Muscle layer of duodenum (tissue), 2 donors: ENCODE data around the gene ALS2CL.

ENCODE experiments used
- H3K27ac ChIP-seq: one replicate; pipeline ENCODE4 v1.7.0; 2013; ENCODE audit warnings: mild to moderate bottlenecking, low read length
- H3K27me3 ChIP-seq: one replicate; pipeline ENCODE4 v1.7.0; 2013; ENCODE audit warnings: low read depth, mild to moderate bottlenecking, control low read depth, low read length
- H3K36me3 ChIP-seq, 2 donors: one replicate each; pipeline ENCODE4 v1.7.0; 2013; ENCODE audit warnings: low read length in 2 of 2, control low read depth in 1 of 2, mild to moderate bottlenecking in 1 of 2; ENCODE audit not compliant: insufficient read depth in 2 of 2, control insufficient read depth in 1 of 2
- H3K4me1 ChIP-seq, 2 donors: one replicate each; pipeline ENCODE4 v1.7.0; 2013; ENCODE audit warnings: low read length in 2 of 2, mild to moderate bottlenecking in 2 of 2, control low read depth in 1 of 2, moderate library complexity in 1 of 2; ENCODE audit not compliant: insufficient read depth in 2 of 2, control insufficient read depth in 1 of 2
- H3K4me3 ChIP-seq, 2 donors: one replicate each; pipeline ENCODE4 v1.7.0; 2013; ENCODE audit warnings: low read length in 2 of 2, low read depth in 1 of 2, mild to moderate bottlenecking in 1 of 2
- H3K9me3 ChIP-seq, 2 donors: one replicate each; pipeline ENCODE4 v1.7.0; 2013; ENCODE audit warnings: low read length in 2 of 2, control low read depth in 1 of 2, mild to moderate bottlenecking in 1 of 2; ENCODE audit not compliant: control insufficient read depth in 1 of 2
- donor health status: healthy.

ALS2CL gene

DNA sequence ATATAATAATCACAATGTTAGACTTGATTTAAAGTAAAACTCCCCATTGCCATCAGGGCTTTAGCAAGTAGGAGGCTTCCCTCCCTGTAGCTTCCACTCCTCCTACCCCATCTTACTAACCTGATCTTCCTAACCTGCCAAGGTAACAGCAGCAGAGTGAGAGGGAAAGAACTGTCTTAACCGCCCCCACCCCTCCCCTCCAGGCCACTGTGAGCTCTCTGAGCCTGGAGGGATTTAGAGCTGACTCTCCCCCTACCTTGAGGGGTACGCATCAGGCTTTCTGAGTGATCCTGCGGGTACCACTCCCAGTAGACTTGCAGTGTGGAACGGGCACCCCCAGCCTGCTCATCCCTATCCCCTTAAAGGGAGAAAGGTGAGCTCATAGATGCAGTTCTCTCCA lies 35.6 kb upstream of the ALS2CL start:
- Histone ChIP-seq H3K27ac (no peak overlapping the region), H3K4me3 (no peak overlapping the region), H3K36me3 (no peaks in the 10 kb centered on the region), H3K4me1 (no peaks in the 10 kb centered on the region), H3K9me3 (no peaks in the 10 kb centered on the region), H3K27me3 (no peaks in the 10 kb centered on the region)

DNA sequence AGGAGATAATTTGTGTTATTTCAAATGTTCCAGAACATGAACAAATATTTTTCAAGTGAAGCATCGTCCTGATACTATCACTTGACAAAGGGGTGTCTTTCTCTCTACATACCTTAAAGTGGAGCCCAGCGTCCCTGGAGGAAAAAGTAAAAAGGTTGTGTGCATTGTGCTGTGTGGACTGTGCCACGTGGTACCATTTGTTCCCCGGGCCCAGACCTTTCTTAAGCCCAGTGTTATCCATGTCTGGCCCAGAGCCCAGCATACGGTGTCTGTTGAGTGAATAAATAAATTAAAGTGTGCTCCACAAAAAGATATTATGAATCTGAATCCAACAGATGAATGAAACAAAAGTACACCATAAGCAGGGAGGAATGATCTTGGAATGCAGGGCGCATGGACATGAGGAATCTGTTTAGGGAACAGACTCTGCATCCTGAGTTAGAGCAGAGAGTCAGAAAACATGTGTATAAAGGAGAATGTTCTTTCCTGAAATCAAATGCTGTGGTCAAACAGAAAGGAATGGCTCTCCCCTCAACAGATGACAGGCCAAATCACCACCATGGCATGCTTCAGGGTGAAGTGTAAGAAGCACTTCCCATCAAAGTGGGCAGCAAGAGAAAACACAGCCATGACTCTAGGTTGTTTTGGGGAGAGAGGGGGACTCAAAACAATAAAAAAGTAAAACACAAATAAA lies 32.3 kb upstream of the ALS2CL start:
- Histone ChIP-seq H3K27me3 (no peaks in the 10 kb centered on the region), H3K27ac (no peak overlapping the region), H3K36me3 (no peaks in the 10 kb centered on the region), H3K9me3 (no peaks in the 10 kb centered on the region), H3K4me3 (no peak overlapping the region), H3K4me1 (no peaks in the 10 kb centered on the region)

DNA sequence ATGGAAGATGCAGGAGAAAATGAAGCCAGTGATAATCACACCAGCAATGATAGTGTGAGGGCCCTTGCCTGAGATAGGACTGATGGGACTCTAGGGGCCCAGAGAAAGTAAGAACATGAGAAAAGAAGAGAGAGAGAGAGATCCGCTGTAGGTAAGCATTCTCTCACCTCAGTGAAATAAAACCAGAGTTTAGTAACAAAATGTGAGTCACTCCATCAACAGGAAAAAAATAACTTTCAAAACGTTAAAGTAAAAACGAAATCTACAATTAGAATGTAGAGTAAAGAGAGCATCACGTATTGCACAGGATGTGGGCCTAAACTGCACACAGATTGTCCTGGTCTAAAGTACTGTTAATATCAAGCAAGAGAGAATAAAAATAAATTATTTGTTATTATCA lies 30.9 kb upstream of the ALS2CL start:
- no peak overlapping the region for H3K4me3 ChIP-seq
- no peaks in the 10 kb centered on the region for H3K4me1 ChIP-seq
- H3K36me3 ChIP-seq = no peaks in the 10 kb centered on the region
- H3K9me3 ChIP-seq = no peaks in the 10 kb centered on the region
- H3K27ac ChIP-seq = no peak overlapping the region
- H3K27me3 ChIP-seq = no peaks in the 10 kb centered on the region

DNA sequence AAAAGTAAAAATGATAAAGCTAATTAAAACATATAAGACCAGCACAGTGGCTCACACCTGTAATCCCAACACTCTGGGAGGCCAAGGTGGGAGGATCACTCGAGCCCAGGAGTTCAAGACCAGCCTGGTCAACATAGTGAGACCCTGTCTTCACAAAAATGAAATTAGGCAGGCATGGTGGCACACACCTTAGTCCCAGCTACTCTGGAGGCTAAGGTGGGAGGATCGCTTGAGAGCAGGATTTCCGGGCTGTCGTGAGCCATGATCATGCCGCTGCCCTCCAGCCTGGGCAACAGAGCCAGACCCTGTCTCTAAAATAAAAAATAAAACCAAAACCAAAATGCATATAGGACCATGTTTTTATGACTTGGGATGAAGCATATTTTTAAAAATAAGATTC lies 29.0 kb upstream of the ALS2CL start:
- H3K4me3 ChIP-seq = no peak overlapping the region
- H3K4me1 ChIP-seq = no peaks in the 10 kb centered on the region
- no peak overlapping the region for H3K27ac ChIP-seq
- no peaks in the 10 kb centered on the region for H3K9me3 ChIP-seq
- H3K27me3 ChIP-seq = no peaks in the 10 kb centered on the region
- no peaks in the 10 kb centered on the region for H3K36me3 ChIP-seq

DNA sequence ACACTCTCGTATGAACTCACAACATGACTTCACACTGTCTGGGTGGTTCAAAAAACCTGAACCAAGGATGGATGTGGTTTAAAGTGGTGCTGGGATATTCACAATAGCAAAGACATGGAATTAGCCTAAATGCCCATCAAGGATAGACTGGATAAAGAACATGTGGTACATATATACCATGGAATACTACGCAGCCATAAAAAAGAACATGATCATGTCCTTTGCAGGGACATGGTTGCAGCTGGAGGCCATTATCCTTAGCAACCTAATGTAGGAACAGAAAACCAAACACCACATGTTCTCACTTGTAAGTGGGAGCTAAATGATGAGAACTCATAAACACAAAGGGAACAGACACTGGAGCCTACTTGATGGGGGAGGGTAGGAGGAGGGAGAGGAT lies 27.5 kb upstream of the ALS2CL start:
- no peak overlapping the region for H3K4me3 ChIP-seq
- H3K9me3 ChIP-seq = no peaks in the 10 kb centered on the region
- no peaks in the 10 kb centered on the region for H3K4me1 ChIP-seq
- no peaks in the 10 kb centered on the region for H3K36me3 ChIP-seq
- H3K27ac ChIP-seq = no peak overlapping the region
- peaks cover 3% of the 10 kb centered on the region for H3K27me3 ChIP-seq

DNA sequence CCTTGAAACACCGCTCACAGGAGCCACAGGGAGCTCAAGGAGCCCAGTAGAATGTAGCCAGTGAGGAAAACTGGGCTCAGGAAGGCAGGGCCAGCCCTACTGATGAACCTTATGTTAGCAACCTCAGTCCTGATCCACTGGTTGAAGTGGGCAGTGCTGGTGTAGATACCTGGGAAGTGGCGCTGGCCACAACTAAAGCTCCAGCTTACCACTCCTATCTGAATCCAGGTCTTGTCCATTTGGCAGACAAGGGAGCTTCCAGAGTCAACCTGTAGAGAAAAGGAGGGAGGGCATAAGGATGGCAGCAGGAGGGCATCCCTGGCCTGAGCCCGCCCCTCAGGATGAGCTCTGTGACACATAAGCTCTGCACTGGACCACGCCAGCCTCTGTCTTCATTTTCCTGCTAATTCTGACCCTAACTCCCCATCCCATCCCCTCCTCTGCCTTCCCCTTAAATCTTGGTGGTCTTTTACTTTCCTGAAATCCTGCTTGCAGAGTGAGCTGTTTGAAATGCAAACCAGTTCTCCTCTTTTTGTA lies 26.3 kb upstream of the ALS2CL start:
- H3K27ac ChIP-seq = no peak overlapping the region
- H3K4me1 ChIP-seq = no peaks in the 10 kb centered on the region
- no peaks in the 10 kb centered on the region for H3K9me3 ChIP-seq
- peaks cover 3% of the 10 kb centered on the region for H3K27me3 ChIP-seq
- H3K36me3 ChIP-seq = no peaks in the 10 kb centered on the region
- no peak overlapping the region for H3K4me3 ChIP-seq

DNA sequence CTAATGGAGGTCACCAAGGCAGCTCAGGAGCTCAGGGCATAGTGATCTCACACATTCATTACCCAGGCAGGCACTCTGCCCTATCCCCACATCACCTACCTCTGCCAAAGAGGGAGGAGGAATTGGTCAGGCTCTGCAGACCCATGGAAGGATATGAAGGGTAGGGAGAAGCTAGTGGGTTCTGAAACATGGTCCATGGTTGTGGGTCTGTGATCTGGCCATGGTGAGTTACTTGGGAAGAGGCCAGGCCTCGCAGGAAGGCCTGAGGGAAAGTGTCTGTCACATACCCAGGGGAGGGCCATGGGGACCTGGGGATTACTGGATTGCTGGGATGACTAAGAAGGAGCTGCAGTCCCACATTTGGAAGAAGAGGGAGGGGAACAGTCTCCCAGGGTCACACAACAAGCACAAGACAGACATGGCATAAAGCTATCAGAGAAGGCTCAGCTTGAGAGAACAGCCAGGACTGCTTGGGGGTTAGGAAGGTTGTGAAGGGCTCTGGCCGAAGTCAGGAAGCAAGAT lies 25.6 kb upstream of the ALS2CL start:
- Histone ChIP-seq H3K9me3 (no peaks in the 10 kb centered on the region), H3K36me3 (no peaks in the 10 kb centered on the region), H3K27ac (no peak overlapping the region), H3K27me3 (peaks cover 3% of the 10 kb centered on the region), H3K4me1 (no peaks in the 10 kb centered on the region), H3K4me3 (no peak overlapping the region)

DNA sequence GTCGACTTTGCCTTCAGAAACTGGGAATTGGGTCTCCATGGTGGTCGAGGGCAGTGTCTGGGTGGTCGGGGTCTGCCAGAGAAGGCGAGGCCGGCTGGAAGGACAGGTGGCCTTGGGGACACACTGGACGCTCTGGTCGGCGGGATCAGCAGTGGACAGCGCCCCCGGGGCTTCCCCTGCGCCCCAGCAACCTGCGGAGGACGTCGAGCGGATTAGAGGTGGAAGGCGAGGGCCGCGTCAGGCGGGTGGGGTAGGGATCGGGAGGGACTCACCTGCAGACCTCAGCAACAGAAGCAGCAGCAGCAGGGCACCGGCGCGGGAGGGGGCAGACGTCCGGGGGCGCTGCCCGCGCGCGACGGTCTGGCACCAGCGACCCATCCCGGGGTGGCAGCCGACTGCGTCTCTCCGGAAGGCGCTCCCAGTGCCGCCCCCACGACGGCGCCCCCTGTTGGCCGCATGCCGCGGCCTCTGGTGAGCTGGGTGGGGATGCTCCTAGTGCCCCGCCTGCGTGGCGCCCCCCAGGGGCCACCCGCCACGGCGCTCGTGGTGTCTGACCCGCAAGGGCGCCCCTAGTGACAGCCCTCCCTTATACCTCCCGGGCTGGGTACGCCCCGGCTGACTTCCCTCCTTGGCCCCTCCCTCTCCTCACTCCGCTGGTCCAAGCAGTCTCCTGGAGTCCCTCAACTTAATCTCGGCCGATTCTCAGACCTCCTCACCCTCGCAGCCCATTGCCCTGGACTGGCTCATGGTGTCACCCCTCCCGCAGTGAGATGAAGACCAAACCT lies 24.2 kb upstream of the ALS2CL start, which contains the start of gene PRSS50:
Gene PRSS50, minus strand, starts transcription at position 423 of the 785 bp plus-strand sequence. Its CDS starts 45 bp downstream, at position 378.
- Histone ChIP-seq H3K9me3 (no peaks in the 10 kb centered on the region), H3K27me3 (peaks cover 3% of the 10 kb centered on the region), H3K4me1 (no peaks in the 10 kb centered on the region), H3K27ac (no peak within 1 kb of the TSS), H3K36me3 (no peaks in the 10 kb centered on the region), H3K4me3 (no peak within 1 kb of the TSS)

DNA sequence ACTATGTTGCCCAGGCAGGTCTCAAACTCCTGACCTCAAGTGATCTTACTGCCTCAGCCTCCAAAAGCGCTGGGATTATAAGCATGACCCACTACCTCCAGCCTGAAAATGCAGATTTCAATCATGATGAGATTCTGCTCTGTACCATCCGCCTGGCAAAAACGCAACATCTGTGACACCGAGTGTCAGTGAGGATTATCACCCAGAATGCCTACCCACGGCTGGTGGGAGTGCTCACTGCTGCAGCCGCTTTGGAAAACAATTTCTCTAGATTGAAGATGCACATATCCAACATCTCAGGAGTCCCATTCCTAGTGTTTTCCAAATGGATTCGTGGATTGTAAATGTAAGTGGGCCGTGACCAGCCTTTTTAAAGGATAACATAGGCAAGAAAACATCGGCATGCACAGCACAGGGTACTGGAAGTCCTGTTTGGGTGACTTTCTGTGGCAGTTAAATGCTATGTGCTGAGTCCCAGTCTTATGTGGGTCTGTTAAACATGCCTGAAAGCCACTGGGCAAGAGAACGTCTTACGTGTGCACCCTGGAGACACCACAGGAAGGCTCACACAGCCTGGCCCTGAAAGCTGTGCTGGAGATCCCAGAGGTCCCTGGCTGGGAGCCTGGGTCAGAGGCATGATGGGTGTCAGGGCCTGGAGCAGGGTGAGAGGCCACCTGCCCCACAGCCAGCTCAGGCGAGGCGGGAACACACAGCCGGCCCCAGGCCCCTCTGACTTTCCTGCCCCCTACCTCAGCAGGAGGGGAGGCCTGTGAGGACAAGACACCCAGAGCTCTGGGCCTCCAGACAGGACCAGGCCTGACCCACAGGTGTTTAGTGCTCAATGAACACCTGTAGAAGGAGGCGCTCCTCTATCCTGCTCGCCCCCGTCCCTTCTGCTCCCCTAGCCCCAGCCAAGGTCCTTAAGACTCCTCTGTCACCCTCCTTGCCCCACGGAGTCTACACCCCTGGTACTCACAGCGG lies 23.3 kb upstream of the ALS2CL start:
- H3K9me3 ChIP-seq = no peaks in the 10 kb centered on the region
- H3K4me1 ChIP-seq = no peaks in the 10 kb centered on the region
- H3K27me3 ChIP-seq = peaks cover 3% of the 10 kb centered on the region
- no peaks in the 10 kb centered on the region for H3K36me3 ChIP-seq
- no peak overlapping the region for H3K27ac ChIP-seq
- no peak overlapping the region for H3K4me3 ChIP-seq

DNA sequence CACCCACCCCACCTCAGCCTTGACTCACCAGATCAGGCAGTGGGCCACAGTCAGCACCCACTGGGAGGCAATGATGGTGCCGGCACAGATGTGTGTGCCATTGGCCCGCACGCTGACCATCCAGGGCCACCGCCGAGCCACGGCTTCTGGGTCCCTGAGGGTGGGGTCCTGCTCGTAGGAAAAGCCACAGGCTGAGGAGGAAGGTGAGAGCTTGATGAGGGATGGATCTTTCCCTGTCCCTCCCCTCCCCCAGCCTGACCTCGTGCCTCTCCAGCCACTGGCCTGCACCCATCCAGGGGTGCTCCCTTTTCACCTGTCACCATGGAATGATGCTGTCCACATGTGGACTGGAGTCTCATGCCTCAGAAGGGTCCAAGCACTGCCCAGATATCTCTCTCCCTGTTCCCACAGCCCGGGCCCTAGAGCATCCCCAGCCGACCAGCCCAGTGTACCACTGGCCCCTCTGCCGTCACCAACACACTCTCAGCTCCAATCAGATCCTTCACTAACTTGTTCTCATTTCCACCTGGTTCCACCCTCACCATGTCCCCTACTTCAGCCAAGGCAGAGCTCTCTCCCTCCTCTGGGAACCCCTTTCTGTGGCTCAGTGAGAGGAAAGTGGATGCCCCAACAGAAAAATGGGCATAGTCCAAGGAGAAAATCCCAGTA lies 22.2 kb upstream of the ALS2CL start:
- H3K4me1 ChIP-seq = no peaks in the 10 kb centered on the region
- peaks cover 3% of the 10 kb centered on the region for H3K27me3 ChIP-seq
- no peak overlapping the region for H3K27ac ChIP-seq
- H3K36me3 ChIP-seq = no peaks in the 10 kb centered on the region
- H3K9me3 ChIP-seq = no peaks in the 10 kb centered on the region
- no peak overlapping the region for H3K4me3 ChIP-seq
